T follicular helper cell (primary cell): ENCODE measurements around the gene CDX1.

Experiments used
- DNase-seq: peaks from one replicate; pipeline ENCODE4 v3.0.0-alpha.2; 2020; ENCODE audit warnings: low read depth

The CDX1 gene

DNA sequence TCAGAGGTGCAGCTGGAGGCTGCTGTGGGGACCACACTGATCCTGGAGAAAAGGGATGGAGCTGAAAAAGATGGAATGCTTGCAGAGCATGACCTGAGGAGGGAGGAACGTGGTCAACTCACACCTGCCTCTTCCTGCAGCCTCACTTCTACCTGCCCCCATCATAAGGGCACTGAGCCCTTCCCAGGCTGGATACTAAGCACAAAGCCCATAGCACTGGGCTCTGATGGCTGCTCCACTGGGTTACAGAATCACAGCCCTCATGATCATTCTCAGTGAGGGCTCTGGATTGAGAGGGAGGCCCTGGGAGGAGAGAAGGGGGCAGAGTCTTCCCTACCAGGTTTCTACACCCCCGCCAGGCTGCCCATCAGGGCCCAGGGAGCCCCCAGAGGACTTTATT lies 17.4 kb downstream of the CDX1 start:
- DNase-seq, result no peak

DNA sequence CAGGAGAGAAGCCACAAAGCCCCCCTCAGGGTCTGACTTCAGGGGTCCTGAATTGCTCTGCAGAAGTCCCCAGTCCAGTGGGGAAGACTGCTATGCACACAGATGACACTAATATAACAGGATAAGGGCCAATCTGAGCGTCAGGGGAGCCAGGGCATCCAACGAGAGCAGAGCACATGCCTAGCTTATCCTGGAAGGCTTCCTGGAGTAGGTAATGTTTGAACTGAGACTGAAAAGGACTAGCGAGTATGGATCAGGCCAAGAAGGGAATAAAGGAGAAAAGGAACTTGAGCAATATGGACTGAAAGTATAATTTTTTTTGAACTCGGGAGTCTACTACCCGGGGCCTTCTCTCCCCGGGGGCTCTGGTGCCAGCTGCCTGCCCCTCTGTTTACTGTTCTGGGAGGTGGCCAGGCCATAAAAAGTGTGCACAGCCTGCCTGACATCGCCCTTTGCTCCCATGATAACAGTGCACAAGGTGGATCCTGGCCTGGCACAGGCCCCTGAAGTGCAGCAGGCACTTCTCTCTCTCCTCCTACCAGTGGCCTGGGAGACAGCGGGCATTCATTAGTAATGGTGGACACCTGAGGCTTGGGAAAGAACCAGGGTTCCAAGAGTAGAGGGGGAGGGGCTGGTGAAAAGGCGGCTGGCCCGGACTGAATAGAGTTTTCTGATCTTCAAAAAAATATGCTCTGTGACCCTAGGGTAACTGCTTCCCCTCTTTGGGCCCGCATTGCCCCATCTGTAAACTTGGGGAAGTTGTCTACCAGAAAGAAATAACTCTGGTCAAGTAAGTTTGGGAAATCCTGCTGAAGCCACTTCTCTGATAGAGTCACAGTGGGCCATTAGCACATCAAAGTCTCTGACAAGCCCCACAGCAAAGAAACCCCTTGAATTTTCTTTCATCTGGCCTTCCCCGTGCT lies 18.7 kb downstream of the CDX1 start:
- no peak for DNase-seq

DNA sequence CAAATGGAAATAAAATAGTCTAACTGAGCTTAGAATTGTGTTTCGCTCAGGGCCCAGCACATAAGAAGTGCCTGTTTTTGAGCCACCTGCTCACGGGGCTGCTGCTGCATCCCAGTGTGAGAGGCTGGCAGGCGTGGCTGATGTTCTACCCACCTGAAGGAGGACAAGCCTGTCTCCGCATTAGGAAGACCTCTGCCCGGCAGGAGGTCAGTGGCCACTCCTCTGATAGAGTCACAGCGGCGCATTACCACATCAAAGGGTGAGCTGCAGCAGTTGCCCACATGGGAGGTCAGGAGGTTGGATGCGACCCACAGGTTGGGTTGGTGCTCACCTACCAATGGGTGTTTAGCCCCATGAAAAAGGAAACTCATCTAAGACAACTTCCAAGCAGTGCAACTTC lies 19.6 kb downstream of the CDX1 start:
- no peak for DNase-seq

DNA sequence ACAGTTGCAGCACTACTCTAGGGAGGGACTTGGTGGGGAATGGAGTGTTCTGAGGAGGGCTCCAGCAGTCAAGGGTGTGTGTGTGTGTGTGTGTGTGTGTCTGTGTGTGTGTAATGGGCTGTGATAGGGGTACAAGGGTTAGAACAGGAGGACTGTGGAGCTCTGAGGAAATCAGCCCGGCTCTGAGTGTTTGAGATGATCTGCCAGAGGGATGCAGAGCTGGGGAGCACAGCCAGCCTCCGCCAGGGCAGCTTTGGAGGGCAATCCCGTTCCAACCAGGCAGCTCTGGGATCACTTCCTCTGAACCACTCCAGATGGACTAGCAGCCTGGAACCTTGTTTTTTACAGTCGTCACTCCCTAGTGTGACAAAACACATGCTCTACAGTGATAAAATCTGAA lies 20.3 kb downstream of the CDX1 start:
- DNase-seq, result no peak

DNA sequence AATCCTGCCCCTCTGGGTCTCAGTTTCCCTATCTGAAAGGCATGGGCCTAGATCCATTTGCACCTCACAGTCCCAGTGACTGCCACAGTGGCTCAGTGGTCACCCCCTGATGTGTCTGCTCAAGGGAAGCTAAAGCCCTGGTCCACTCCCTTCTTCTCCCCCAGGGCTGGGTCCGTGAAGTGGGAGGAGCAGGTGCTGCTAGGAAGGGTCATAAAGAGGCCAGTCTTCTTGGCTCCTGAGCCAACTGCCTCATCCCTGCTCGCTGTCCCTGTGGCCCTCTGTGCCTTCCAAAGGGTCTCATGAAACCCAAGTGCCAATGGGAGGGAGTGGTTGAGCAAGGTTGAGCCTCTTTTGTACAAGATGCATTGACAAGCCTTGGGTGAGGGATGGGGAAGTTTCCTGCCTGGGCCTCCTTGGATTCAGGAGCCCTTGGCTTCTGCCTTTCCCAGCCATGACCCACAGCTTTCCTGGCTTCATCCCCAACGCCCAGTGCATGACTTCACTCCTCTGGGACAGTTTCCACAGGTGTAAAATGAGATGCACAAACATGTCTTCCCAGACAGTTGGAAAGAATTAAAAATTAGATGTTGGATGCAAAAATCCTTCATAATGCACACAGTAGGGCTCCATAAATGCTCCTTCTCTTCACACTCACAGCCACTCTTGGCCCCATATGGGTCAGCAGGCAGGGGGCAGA lies 21.7 kb downstream of the CDX1 start:
- DNase-seq, result no peak

DNA sequence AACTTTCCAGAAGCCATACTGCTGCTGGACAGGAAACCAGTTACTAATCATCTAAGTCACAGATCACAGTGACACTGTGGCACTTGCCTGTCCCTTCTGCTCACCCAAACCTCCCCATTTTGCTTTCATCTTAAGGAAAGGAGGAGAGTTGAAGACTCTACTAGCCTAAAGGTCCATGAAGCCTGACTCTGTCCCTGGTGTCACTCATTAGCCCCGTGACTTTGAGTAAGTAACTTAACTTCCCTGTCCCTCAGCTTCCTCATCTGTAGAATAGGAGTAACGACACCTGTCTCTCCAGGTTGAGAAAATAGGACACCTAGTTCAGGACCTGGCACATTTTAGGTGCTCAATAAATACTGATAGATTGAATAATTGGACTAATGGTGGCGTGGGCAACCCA lies 22.7 kb downstream of the CDX1 start:
- no peak for DNase-seq

DNA sequence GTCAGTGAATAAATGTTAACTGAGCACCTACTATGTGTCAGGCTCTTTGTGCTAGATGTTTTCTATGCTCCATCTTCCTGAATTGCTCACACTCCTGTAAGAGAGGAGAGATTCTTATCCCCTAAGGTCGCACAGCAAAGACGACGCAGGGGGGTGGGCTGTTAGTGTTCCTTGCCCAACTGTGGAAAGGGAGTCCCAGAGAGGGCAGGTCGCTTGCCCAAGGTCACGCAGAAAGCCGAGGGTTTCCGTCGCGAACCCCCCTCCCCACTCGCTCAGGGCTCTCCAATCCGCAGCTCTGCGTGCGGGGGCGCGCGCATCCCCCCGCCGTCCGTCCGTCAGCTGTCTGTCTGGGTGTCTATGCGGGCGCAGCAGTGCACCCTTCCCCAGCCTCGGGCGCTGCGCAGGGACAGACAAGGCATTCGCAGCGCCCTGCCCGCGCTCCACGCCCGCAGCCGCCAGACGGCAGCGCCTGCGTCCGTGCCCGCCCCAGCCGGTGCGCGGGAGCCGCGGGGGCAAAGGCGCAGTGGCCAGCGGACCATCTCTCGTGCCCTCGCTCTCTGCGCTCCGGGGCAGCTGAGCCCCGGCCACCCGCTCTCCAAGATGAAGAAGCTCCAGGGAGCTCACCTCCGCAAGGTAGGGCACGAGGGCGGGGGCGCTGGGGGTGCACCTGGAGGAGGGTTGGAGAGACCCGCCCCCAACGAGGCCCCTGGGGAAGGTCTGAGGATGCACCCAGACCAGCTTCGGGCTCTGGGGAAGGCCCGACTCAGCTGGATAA lies 23.3 kb downstream of the CDX1 start, which contains the start of gene SLC6A7:
TSS of gene SLC6A7 (plus strand) at position 335 of the 775 bp plus-strand sequence. CDS start at position 601, 266 bp downstream.
- no peak for DNase-seq

DNA sequence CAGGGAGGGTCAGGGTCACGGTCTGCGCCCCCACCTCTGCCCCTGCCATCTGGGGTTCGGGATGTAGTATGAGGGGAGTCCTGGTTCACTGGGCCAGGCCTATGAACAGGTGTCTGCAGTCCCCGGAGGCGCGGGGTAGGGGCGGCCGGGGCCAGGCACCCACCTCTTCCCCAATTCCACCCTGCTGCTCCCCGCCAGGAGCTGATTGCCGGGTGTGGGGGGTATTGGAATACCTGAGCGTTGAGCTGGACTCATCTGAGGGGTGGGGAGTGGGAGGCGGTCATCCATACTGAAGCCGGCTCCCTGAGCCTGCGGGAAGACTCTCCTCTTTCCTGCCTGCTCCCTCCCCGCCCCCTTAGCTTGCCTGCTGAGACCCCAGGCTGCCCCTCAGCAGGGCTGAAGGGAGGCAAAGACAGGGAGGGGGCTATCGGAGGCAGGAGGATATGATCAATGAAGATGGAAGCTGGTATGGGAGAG lies 24.0 kb downstream of the CDX1 start:
- DNase-seq, result no peak

DNA sequence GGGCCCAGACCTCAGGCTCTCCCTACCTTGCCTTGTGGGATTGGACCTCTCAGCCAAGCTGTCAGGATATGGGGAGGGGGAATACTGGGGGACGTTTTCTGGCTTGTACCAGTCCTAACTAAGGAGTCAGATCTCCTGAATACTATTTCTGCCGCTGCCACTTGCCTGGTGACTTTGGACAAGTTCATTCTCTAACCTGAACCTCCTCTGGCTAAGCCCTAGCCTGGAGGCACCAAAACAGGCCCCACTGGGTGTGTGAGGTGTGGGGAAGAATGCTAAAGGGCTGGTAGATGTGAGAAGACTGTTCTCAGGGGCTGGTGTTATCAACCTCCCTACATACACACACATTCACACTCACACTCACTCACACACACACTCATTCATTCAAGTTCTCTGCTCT lies 24.4 kb downstream of the CDX1 start:
- no peak for DNase-seq

DNA sequence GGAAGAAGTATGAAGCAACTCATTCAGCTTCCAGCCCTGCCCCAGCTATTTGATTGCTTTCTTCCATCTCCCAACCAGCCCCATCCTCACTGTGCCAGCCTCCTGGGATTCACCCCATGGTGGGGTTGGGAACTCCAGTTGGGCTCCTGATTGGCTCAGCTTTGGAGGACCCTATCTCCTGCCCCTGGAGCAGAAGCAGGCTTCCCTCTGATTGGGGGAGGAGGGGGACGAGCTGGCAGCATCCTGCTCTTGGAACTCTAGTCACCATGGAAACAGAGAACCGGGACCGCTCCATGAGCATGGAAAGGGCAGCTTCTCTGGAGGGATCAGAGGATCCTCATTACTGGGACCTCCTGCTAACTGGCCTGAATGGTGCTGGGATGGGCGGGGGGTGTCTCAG lies 25.9 kb downstream of the CDX1 start:
- DNase-seq, result no peak

DNA sequence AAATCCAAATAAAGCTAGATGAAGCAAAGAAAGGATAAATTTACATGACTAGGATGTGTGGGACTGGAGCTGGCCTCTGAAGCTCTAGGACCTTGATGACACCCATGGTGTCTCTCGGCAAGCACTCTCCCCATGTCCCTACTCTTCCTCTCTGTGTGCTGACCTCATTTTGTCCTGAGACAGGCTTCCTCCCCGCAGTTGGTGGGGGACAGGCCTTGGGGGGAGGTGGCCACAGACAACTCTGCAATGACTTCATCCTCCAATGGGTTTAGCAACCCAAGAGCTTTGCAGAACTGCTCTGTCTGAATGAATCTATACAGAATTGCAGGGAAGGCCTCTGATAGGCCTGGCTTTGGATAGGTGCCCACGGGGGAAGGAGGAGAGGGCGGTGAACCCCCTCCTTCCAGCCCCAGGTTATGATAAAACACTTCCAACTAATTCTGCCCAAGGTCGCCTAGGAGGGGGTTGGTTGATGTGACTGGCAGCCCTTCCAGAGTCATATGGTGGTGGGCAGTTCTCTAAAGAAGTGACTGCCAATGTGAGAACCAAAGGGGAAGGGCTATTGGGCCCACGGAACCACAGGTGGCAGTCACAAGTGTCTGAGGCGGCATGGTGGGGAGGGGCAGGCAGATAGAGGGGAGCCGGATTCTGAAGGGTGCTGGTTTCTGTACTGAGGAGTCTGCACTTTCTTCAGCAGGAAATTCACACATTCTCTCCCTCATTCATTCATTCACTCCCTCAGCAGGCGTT lies 29.3 kb downstream of the CDX1 start:
- no peak for DNase-seq

DNA sequence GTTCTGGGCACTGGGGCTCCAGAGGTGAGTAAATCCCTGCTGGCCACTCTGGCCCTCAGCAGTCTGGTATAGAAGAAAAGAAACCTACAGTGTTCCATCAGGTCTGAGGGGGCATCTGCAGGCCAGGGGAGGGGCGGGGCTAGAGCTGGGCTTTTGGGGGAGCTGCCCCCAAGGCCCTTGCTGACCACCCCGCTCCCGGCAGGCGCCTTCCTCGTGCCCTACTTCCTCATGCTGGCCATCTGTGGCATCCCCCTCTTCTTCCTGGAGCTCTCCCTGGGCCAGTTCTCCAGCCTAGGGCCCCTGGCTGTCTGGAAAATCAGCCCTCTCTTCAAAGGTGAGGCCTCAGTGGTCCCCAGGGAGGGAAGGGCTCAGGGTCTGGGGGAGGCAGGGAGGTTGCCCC lies 29.9 kb downstream of the CDX1 start:
- DNase-seq, result no peak

DNA sequence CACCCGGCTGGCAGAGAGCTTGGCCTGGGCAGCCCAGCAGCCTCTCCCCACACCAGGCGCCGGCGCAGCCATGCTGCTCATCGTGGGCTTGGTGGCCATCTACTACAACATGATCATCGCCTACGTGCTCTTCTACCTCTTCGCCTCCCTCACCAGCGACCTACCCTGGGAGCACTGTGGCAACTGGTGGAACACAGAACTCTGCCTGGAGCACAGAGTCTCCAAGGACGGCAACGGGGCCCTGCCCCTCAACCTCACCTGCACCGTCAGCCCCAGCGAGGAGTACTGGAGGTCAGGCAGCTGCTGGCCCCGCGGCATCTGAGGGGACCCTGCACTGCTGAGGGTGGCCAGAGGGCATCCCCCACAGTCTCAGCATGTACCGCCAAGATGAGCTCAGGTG lies 30.4 kb downstream of the CDX1 start:
- DNase-seq, result no peak

DNA sequence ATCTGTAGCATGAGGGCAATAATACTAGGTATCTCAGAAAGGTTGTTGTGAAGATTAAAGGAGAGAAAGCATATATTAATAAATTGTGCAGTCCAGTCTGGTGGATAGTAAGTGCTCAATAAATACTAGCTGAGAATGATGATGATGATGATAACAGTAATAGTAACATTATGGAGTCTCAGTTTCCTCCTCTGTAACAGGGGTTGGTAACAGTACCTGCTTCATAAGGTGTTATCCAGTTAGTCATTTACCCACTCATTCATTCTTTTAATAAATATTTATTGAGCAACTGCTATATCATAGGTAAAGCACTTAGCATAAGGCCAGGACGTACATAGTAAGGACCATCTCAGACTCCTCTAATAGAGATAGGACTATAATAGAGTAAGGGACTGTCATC lies 30.9 kb downstream of the CDX1 start:
- DNase-seq, result no peak

DNA sequence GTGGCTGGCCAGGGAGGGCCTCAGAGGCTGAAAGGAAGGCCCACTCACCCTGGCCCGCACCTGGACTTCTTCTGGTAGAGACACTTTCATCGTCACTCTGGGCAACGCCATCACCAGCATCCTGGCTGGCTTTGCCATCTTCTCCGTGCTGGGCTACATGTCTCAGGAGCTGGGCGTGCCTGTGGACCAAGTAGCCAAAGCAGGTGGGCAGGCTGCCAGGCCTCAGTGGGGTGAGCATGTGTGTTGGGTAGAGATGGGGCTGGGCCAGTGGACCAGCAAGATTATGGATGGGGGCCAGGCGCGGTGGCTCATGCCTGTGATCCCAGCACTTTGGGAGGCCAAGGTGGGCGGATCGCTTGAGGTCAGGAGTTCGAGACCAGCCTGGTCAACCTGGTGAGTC lies 35.9 kb downstream of the CDX1 start:
- no peak for DNase-seq

DNA sequence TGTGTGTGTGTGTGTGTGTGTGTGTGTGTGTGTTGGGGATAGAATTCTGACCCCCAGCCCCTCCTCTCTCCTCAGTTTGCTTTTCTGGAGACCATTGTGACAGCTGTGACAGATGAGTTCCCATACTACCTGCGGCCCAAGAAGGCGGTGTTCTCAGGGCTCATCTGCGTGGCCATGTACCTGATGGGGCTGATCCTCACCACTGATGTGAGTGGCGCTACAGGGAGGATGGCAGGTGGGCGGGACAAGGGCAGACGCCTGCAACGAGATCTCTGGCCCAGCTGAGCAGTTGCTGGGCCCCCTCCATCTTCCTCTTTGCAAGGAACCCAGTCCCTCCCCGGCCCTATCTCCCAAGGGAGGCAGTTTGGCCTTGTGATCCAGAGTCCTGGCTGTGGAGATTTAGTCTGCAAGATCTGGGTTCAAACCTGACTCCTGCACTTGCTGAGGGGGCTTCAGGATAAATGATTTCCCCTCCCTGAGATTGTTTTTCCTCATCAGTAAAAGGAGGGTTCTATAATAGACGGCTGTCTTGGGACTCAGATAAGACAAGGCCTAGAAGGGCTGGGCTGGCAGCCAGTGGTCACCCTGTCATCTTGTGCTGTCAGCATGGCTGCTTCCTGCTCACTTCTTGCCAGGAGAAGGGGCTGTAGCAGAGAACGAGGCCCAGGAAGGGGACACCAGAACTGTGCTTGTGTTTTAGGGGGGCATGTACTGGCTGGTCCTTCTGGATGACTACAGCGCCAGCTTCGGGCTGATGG lies 37.4 kb downstream of the CDX1 start:
- DNase-seq, result no peak

DNA sequence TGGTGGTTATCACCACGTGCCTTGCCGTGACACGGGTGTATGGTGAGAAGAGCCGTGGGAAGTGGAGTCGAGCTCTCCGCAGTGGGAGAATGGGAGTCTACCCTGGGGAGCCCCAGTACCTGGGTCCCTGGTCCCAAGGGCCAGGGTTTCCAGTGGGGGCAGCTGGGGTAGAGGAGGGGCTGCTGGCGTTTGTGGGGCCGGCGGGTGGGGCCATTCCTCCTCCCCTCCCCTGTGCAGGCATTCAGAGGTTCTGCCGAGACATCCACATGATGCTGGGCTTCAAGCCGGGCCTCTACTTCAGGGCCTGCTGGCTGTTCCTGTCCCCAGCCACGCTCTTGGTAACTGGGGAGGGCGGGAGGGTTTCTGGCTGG lies 38.0 kb downstream of the CDX1 start:
- DNase-seq, result no peak

DNA sequence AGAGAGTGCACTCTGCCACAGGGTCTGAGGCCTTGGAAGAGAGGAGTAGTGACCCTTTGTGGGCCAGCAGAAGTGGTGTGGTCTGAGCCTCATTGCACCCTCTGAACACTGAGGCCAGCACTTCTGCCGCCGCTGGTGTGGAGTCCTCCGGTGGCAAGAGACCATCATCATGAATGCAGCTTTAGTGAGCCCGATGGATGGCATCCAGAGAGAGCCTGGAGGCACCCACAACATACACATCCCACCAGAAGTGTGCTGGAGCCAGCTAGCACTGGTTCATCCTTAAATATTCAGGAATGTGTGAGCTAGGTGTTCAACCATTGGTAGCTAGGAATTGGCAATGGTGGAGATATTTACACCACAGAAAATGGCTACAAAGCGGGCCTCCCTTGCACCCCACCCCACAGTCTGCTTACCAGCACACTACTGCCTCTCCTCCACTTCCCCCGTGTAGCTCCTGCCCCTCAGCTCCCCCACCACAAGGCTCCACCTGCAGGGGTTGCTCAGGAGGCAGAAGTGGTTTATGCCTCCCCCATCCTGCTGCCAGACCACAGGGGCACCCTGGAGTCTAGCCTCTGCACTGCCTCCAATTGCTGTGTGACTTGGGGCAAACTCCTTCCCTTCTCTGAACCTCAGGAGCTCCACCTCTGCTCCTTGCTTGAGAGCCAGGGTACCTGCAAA lies 39.7 kb downstream of the CDX1 start:
- no peak for DNase-seq

DNA sequence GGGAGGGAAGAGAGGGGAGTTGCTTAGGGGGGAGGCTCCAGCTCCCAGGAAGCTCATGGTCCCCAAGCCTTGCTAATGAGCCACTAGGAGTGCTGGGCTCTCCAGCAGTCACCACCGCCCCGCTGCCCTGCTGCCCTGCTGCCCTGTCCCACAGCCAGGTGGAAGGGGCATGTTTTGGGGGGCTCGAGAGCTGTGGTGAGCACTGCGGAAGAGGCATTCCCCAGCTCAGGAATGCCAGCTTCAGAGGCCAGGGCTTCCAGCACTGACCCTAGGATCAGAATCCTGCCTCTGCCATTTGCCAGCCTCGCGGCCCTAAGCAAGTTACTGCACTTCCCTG lies 40.2 kb downstream of the CDX1 start:
- DNase-seq, result no peak
